Caco-2 (cell line): ENCODE data around the gene ATP5IF1. TPM values are rescaled to one million over a fixed set of nuclear protein-coding genes. Genes with fewer than 3 reads are reported as not detected.
A peak's percentile ranks its signal among the peaks of the same experiment; 100 is the strongest.

Experiments
- BruUV-seq: library from RNA; stranded (reverse); fragments of 400-500 nt; replicated peaks from 2 replicates; lab custom pipeline; 2021; lab: Mats Ljungman, UMichigan
- CTCF ChIA-PET: fragments of 300-600 bp; sonication (Branson Sonifier 250); formaldehyde crosslinking; loops from one replicate; lab custom pipeline; 2022; ENCODE audit warnings: antibody characterized with exemption; lab: Charles Lee
- POLR2A ChIA-PET: fragments of 300-600 bp; sonication (Branson Sonifier 250); formaldehyde crosslinking; loops from one replicate; lab custom pipeline; 2022; ENCODE audit warnings: antibody characterized with exemption; lab: Charles Lee
- DNase-seq, 2 experiments: peaks; one replicate each; pipeline versions ENCODE4 v3.0.0 to v3.0.0-alpha.2; 2020 to 2022
- H3K27me3 ChIP-seq: replicated peaks from 2 replicates; pipeline ENCODE4 v1.6.0; 2011; ENCODE audit warnings: low read length; ENCODE audit not compliant: control insufficient read depth, insufficient read depth
- H3K36me3 ChIP-seq: 2 replicates; pipeline ENCODE4 v1.5.1; 2011; ENCODE audit warnings: low read length; ENCODE audit not compliant: control insufficient read depth, insufficient read depth
- H3K4me1 ChIP-seq: fragments of 250-450 bp; sonication (Bioruptor Pico); 2 replicates; pipeline ENCODE4 v1.5.1; 2020; ENCODE audit warnings: mild to moderate bottlenecking
- H3K4me3 ChIP-seq: 2 replicates; pipeline ENCODE4 v1.5.1; 2011; ENCODE audit warnings: low read depth, mild to moderate bottlenecking, control low read depth, low read length
- H3K9me3 ChIP-seq: fragments of 250-450 bp; sonication (Bioruptor Pico); 2 replicates; pipeline ENCODE4 v1.5.1; 2020; ENCODE audit warnings: mild to moderate bottlenecking, moderate library complexity
- H3K27ac Mint-ChIP-seq: one replicate; pipeline ENCODE4 v1.8.0; 2022; ENCODE audit warnings: mixed read lengths; ENCODE audit not compliant: unreplicated experiment
- H3K27me3 Mint-ChIP-seq: one replicate; pipeline ENCODE4 v1.8.0; 2022; ENCODE audit warnings: mixed read lengths; ENCODE audit not compliant: insufficient read depth, unreplicated experiment
- H3K36me3 Mint-ChIP-seq: one replicate; pipeline ENCODE4 v1.8.0; 2022; ENCODE audit warnings: mild to moderate bottlenecking, mixed read lengths; ENCODE audit not compliant: insufficient read depth, unreplicated experiment
- H3K4me1 Mint-ChIP-seq: one replicate; pipeline ENCODE4 v1.8.0; 2022; ENCODE audit warnings: low read depth, mixed read lengths; ENCODE audit not compliant: unreplicated experiment
- H3K4me3 Mint-ChIP-seq: one replicate; pipeline ENCODE4 v1.8.0; 2022; ENCODE audit warnings: mild to moderate bottlenecking, moderate library complexity, mixed read lengths; ENCODE audit not compliant: unreplicated experiment
- H3K9me3 Mint-ChIP-seq: one replicate; pipeline ENCODE4 v1.8.0; 2022; ENCODE audit warnings: mixed read lengths; ENCODE audit not compliant: unreplicated experiment
- intact Hi-C: fragments of 100-400 bp; cut with micrococcal nuclease; formaldehyde crosslinking; loops from one replicate; pipeline ENCODE4 v1.10.0; 2022; ENCODE audit not compliant: unreplicated experiment
- total RNA-seq: library from RNA; stranded (reverse); gene quantifications from 2 replicates; pipeline ENCODE4 v1.2.3, GENCODE V29; 2022
- TF ChIP-seq, protein P1 (sequence below), 2 experiments: fragments of 200-600 bp in 1 of 2; IDR thresholded peaks; 1 replicate in 1 of 2; 2 replicates in 1 of 2; pipeline versions ENCODE4 v1.5.1 to v1.8.0; 2011 to 2022; ENCODE audit warnings: antibody characterized with exemption in 1 of 2, control low read depth in 1 of 2, inconsistent platforms in 1 of 2, low read depth in 1 of 2, low read length in 1 of 2, mild to moderate bottlenecking in 1 of 2, moderate library complexity in 1 of 2; ENCODE audit not compliant: insufficient read depth in 1 of 2, severe bottlenecking in 1 of 2, unreplicated experiment in 1 of 2

Gene ATP5IF1
- total RNA-seq, 1 experiment from 2014 or later = 130 TPM

DNA sequence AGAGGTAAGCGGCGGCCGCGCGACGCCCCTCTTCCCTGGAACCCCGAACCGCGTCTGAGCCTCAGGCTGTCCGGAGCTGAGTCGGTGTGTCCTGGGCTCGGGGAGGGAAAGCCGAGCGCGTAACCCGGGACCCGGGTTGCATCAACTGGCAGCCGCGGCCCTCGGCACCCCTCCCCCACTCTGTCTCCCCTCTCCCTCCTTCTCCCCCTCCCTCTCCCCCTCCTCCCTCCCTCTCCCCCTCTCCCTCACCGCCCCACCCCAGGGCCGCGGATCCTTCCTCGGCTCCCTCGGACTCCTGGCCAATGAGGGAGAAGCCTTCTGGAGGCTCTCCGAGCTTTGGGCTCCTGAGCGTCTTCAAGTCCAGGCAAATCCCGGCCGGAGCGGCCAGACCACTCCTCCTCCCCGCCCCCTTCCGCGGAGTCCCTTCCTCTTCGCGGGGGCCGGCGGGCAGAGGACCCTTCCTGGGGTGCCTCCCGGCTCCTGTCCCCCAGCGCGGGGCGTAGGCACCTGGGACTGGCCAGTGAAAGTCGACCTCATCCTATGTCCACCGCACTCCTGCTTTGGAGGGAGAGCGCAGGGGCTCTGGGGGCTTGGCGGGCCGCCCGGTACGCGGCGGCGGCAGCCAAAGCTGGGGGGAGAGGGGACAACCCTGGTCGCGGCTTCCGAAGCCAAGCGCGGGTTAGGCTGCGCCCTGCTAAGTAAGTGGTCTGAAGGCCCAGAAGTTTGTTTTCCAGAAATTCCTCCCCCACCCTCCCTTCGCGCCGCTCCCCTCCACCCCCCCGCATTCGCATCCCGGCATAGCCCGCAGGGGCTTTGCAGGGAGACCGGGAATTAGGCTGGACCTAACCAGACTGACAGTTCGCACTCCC, 24.2 kb downstream of the ATP5IF1 start:
- H3K27me3 Mint-ChIP-seq = no peaks in the 10 kb centered on the region
- POLR2A ChIA-PET = interaction anchor here (0.6 to 1.0 kb wide), 3 partner anchors 24 to 157 kb away, joined by 3 to 5 read pairs (median 3); partner anchors contain the start of genes ATP5IF1 and MED18
- Histone ChIP-seq H3K36me3 (no peaks in the 10 kb centered on the region), H3K4me3 (peak overlapping the region; percentile 90), H3K4me1 (0 out of 2 replicates have a peak, but pooled peaks cover 4% of the 10 kb centered on the region), H3K9me3 (no peaks in the 10 kb centered on the region), H3K27me3 (no peaks in the 10 kb centered on the region)
- BruUV-seq = no TSS peak
- peaks cover 38% of the 10 kb centered on the region for H3K36me3 Mint-ChIP-seq
- DNase-seq = peak; percentile 70 to 71
- peaks cover 13% of the 10 kb centered on the region for H3K4me1 Mint-ChIP-seq
- CTCF ChIA-PET = interaction anchor here (2.4 kb wide), 1 partner anchor 11 kb away, joined by 13 read pairs; no protein-coding TSS in a partner anchor
- no peaks in the 10 kb centered on the region for H3K9me3 Mint-ChIP-seq
- TF ChIP-seq, protein P1, sequence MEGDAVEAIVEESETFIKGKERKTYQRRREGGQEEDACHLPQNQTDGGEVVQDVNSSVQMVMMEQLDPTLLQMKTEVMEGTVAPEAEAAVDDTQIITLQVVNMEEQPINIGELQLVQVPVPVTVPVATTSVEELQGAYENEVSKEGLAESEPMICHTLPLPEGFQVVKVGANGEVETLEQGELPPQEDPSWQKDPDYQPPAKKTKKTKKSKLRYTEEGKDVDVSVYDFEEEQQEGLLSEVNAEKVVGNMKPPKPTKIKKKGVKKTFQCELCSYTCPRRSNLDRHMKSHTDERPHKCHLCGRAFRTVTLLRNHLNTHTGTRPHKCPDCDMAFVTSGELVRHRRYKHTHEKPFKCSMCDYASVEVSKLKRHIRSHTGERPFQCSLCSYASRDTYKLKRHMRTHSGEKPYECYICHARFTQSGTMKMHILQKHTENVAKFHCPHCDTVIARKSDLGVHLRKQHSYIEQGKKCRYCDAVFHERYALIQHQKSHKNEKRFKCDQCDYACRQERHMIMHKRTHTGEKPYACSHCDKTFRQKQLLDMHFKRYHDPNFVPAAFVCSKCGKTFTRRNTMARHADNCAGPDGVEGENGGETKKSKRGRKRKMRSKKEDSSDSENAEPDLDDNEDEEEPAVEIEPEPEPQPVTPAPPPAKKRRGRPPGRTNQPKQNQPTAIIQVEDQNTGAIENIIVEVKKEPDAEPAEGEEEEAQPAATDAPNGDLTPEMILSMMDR (IDR thresholded peaks at IDR 0.05; ENCODE audit: insufficient read depth in 1 of 2, low read depth in 1 of 2, low read length in 1 of 2, severe bottlenecking in 1 of 2, unreplicated experiment in 1 of 2) = no peak
- peak overlapping the region; percentile 73 for H3K4me3 Mint-ChIP-seq
- H3K27ac Mint-ChIP-seq = peak overlapping the region; percentile 92
- intact Hi-C loops = no loop called here

DNA sequence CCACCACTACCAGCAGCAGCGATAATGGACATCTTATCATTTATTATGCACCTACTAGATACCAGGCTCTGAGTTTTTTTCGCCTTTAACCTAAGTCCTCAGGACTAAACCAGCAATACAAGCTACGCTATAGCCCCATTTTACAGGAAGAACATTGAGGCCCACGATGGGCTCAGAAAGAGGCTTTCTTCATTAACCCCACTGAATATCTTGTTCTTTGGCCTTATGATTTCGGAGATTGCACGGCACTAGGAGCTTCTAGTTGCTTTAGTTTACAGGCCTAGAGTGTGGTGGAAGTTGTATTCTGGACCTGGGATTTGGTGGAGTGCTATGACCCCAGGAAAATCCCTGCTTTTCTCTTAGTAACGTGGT, 24.9 kb downstream of the ATP5IF1 start:
- H3K4me1 Mint-ChIP-seq = peaks cover 13% of the 10 kb centered on the region
- no peaks in the 10 kb centered on the region for H3K9me3 ChIP-seq
- H3K36me3 ChIP-seq = no peaks in the 10 kb centered on the region
- no peaks in the 10 kb centered on the region for H3K27me3 ChIP-seq
- TF ChIP-seq, protein P1 (IDR thresholded peaks at IDR 0.05; ENCODE audit: insufficient read depth in 1 of 2, low read depth in 1 of 2, low read length in 1 of 2, severe bottlenecking in 1 of 2, unreplicated experiment in 1 of 2) = no peak
- 0 out of 2 replicates have a peak, but pooled peaks cover 4% of the 10 kb centered on the region for H3K4me1 ChIP-seq
- POLR2A ChIA-PET = interaction anchor here (0.5 to 1.4 kb wide), 3 partner anchors 11 to 158 kb away, joined by 3 to 7 read pairs (median 4); no protein-coding TSS in a partner anchor
- DNase-seq = no peak
- CTCF ChIA-PET = interaction anchor here (2.4 kb wide), 1 partner anchor 12 kb away, joined by 13 read pairs; no protein-coding TSS in a partner anchor
- H3K36me3 Mint-ChIP-seq = peaks cover 38% of the 10 kb centered on the region
- H3K9me3 Mint-ChIP-seq = no peaks in the 10 kb centered on the region
- peak overlapping the region; percentile 29 for H3K27ac Mint-ChIP-seq
- H3K4me3 Mint-ChIP-seq = peak overlapping the region; percentile 73
- H3K27me3 Mint-ChIP-seq = no peaks in the 10 kb centered on the region
- no TSS peak for BruUV-seq
- peak overlapping the region; percentile 90 for H3K4me3 ChIP-seq
- intact Hi-C loops = no loop called here

DNA sequence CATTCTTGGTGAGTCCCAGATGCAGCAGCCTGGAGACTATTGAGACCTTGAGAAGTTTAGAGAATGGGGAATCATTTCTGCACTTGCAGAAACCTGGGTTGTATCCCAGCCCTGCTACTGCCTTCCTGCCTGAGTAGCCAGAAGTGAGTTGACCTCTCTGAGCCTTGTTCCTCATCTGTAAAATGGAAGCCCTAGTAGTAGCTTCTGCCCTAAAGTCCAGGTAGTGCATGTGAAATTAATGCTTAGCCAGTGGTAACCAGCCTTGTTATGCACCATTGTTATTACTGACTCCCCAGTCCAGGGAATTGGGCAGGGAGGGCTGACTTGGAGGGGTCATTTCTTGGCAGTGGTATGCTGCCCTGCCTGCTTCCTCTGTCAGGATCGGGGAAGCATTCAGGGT, 29.0 kb downstream of the ATP5IF1 start:
- H3K4me3 ChIP-seq = no peak overlapping the region
- no peaks in the 10 kb centered on the region for H3K4me1 Mint-ChIP-seq
- H3K36me3 ChIP-seq = no peaks in the 10 kb centered on the region
- H3K27me3 ChIP-seq = no peaks in the 10 kb centered on the region
- no peak overlapping the region for H3K27ac Mint-ChIP-seq
- no peaks in the 10 kb centered on the region for H3K27me3 Mint-ChIP-seq
- H3K4me1 ChIP-seq = no peaks in the 10 kb centered on the region
- H3K4me3 Mint-ChIP-seq = no peak overlapping the region
- ChIA-PET POLR2A (no interaction called here), CTCF (no interaction called here)
- H3K9me3 Mint-ChIP-seq = no peaks in the 10 kb centered on the region
- peaks cover 26% of the 10 kb centered on the region for H3K36me3 Mint-ChIP-seq
- no TSS peak for BruUV-seq
- no peaks in the 10 kb centered on the region for H3K9me3 ChIP-seq
- DNase-seq = no peak
- intact Hi-C loops = no loop called here
- TF ChIP-seq, protein P1 (IDR thresholded peaks at IDR 0.05; ENCODE audit: insufficient read depth in 1 of 2, low read depth in 1 of 2, low read length in 1 of 2, severe bottlenecking in 1 of 2, unreplicated experiment in 1 of 2) = no peak
